ENCODE measurements around the gene FURIN. TPM values are rescaled to one million over a fixed set of nuclear protein-coding genes. Genes with fewer than 3 reads are reported as not detected.

The FURIN gene
- total RNA-seq, 1 donor from 2014 or later, result 143 TPM

GRCh38 chr15:90870354-90871138 is 2.2 kb downstream of the FURIN start:
- Mint-ChIP-seq H3K4me3 (ENCODE audit: unreplicated experiment) (peak overlapping the region; percentile 93), H3K27ac (ENCODE audit: unreplicated experiment) (peak overlapping the region; percentile 91), H3K9me3 (ENCODE audit: unreplicated experiment) (no peaks in the 10 kb centered on the region), H3K27me3 (ENCODE audit: unreplicated experiment) (peaks cover 15% of the 10 kb centered on the region), H3K36me3 (ENCODE audit: low read depth, unreplicated experiment) (peaks cover 7% of the 10 kb centered on the region), H3K4me1 (ENCODE audit: unreplicated experiment) (peaks cover 53% of the 10 kb centered on the region)
- TF ChIP-seq CTCF (IDR thresholded peaks at IDR 0.05; ENCODE audit: unreplicated experiment), result no peak
- DNase-seq (ENCODE audit: low spot score), result no peak

GRCh38 chr15:90871139-90871715 is 2.8 kb downstream of the FURIN start:
- Mint-ChIP-seq H3K9me3 (ENCODE audit: unreplicated experiment) (no peaks in the 10 kb centered on the region), H3K27ac (ENCODE audit: unreplicated experiment) (peak overlapping the region; percentile 91), H3K36me3 (ENCODE audit: low read depth, unreplicated experiment) (peaks cover 7% of the 10 kb centered on the region), H3K4me1 (ENCODE audit: unreplicated experiment) (peaks cover 53% of the 10 kb centered on the region), H3K27me3 (ENCODE audit: unreplicated experiment) (peaks cover 11% of the 10 kb centered on the region), H3K4me3 (ENCODE audit: unreplicated experiment) (peak overlapping the region; percentile 93)
- TF ChIP-seq CTCF (IDR thresholded peaks at IDR 0.05; ENCODE audit: unreplicated experiment), result no peak
- peak; percentile 31 for DNase-seq (ENCODE audit: low spot score)

- H3K4me1 Mint-ChIP-seq (ENCODE audit: unreplicated experiment), result peaks cover 48% of the 10 kb centered on the region
- peak overlapping the region; percentile 91 for H3K4me3 Mint-ChIP-seq (ENCODE audit: unreplicated experiment)
- no peak for DNase-seq (ENCODE audit: low spot score)
- H3K27ac Mint-ChIP-seq (ENCODE audit: unreplicated experiment), result no peak overlapping the region
- no peak for TF ChIP-seq CTCF (IDR thresholded peaks at IDR 0.05; ENCODE audit: unreplicated experiment)
- H3K27me3 Mint-ChIP-seq (ENCODE audit: unreplicated experiment), result peaks cover 11% of the 10 kb centered on the region
- H3K9me3 Mint-ChIP-seq (ENCODE audit: unreplicated experiment), result no peaks in the 10 kb centered on the region
- H3K36me3 Mint-ChIP-seq (ENCODE audit: low read depth, unreplicated experiment), result peaks cover 7% of the 10 kb centered on the region
These were observed 3.5 kb downstream of the FURIN start for GRCh38 chr15:90871716-90872485.

GRCh38 chr15:90872486-90873184 is 4.2 kb downstream of the FURIN start:
- Mint-ChIP-seq H3K27ac (ENCODE audit: unreplicated experiment) (no peak overlapping the region), H3K36me3 (ENCODE audit: low read depth, unreplicated experiment) (peaks cover 14% of the 10 kb centered on the region), H3K4me1 (ENCODE audit: unreplicated experiment) (peaks cover 48% of the 10 kb centered on the region), H3K4me3 (ENCODE audit: unreplicated experiment) (peak overlapping the region; percentile 91), H3K27me3 (ENCODE audit: unreplicated experiment) (peaks cover 11% of the 10 kb centered on the region), H3K9me3 (ENCODE audit: unreplicated experiment) (no peaks in the 10 kb centered on the region)
- no peak for DNase-seq (ENCODE audit: low spot score)
- TF ChIP-seq CTCF (IDR thresholded peaks at IDR 0.05; ENCODE audit: unreplicated experiment), result no peak
